OCI-LY3 (cell line): Measurements from ENCODE around the gene FUT2.
"Not testable (repeated sequence)": the region's sequence is repeated elsewhere in the genome, so short reads cannot be mapped to it uniquely, and the experiment has no call there.

Experiments used
- H2AFZ ChIP-seq: fragments of 200-600, 300-600 bp; shearing (Covaris generic); 2 replicates; pipeline ENCODE4 v1.6.0; 2014; ENCODE audit warnings: antibody characterized with exemption, low read depth, low read length
- H3K27ac ChIP-seq: fragments of 200-600, 300-600 bp; sonication (generic); 2 replicates; pipeline ENCODE4 v1.5.1; 2014; ENCODE audit warnings: mild to moderate bottlenecking, low read length, moderate library complexity, mixed read lengths
- H3K27me3 ChIP-seq: fragments of 200-600, 300-600 bp; sonication (generic); 2 replicates; pipeline ENCODE4 v1.6.1; 2014; ENCODE audit warnings: low read depth, low read length, mixed read lengths
- H3K36me3 ChIP-seq: fragments of 200-600, 300-600 bp; sonication (generic); replicated peaks from 2 replicates; pipeline ENCODE3; 2014; ENCODE audit warnings: low read depth, low read length, mixed read lengths
- H3K4me1 ChIP-seq: fragments of 300-600, 200-600 bp; sonication (generic); 2 replicates; pipeline ENCODE4 v1.6.1; 2014; ENCODE audit warnings: low read length, mixed read lengths
- H3K4me2 ChIP-seq: fragments of 200-600, 300-600 bp; sonication (generic); 2 replicates; pipeline ENCODE4 v1.6.1; 2014; ENCODE audit warnings: low read length, mixed read lengths
- H3K4me3 ChIP-seq: fragments of 300-600, 200-600 bp; sonication (generic); 2 replicates; pipeline ENCODE4 v1.5.1; 2014; ENCODE audit warnings: antibody characterized with exemption, mild to moderate bottlenecking, low read length, moderate library complexity
- H3K79me2 ChIP-seq: fragments of 300-600, 200-600 bp; shearing (Covaris generic); 2 replicates; pipeline ENCODE4 v1.6.1; 2014; ENCODE audit warnings: mild to moderate bottlenecking, low read length, mixed read lengths
- H3K9ac ChIP-seq: fragments of 300-600, 200-600 bp; shearing (Covaris generic); 2 replicates; pipeline ENCODE4 v1.6.0; 2014; ENCODE audit warnings: mild to moderate bottlenecking, low read length, moderate library complexity
- H3K9me3 ChIP-seq: fragments of 200-600, 300-600 bp; shearing (Covaris generic); 2 replicates; pipeline ENCODE4 v1.6.1; 2014; ENCODE audit warnings: low read length, mixed read lengths; ENCODE audit not compliant: insufficient read depth
- H4K20me1 ChIP-seq: fragments of 200-600, 300-600 bp; sonication (generic); 2 replicates; pipeline ENCODE4 v1.6.1; 2016; ENCODE audit warnings: low read length, mixed read lengths; ENCODE audit not compliant: insufficient read depth
- CTCF ChIP-seq: fragments of 200-600, 300-600 bp; sonication (generic); IDR thresholded peaks from 2 replicates; pipeline ENCODE4 v1.5.1; 2014; ENCODE audit warnings: antibody characterized with exemption, low read length, low read depth
- EZH2phosphoT487 ChIP-seq: fragments of 200-600 bp; shearing (Covaris generic); IDR thresholded peaks from 2 replicates; pipeline ENCODE4 v1.6.1; 2018; ENCODE audit warnings: antibody characterized with exemption, mixed run types, low read depth

The FUT2 gene

GRCh38 chr19:48650974-48651682 lies 44.6 kb upstream of the FUT2 start:
- no peak overlapping the region for H3K4me2 ChIP-seq

DNA sequence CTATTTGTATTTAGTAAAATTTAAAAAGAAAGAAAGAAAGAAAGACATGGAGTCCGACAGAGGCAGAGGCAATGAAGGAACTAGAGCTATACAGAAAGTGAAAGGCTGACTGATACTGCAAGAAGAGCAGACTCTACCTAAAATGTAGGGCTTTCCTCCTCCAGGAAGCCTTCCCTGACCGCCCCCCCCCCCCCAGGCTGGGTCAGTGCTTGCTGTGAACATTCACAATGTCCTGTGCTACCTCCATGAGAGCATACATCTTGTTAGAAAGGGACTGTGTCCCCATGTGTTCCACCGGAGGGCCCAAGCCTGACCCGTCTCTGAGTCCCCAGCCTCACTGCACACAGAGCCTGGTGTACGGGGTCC lies 44.1 kb upstream of the FUT2 start:
- Histone ChIP-seq H3K4me1 (peaks cover 5% of the 10 kb centered on the region; the same call in 1 of the 2 replicates), H3K4me3 (no peak overlapping the region), H3K36me3 (no peaks in the 10 kb centered on the region), H3K9me3 (no peaks in the 10 kb centered on the region), H3K27me3 (0 out of 2 replicates have a peak, but pooled peaks cover 4% of the 10 kb centered on the region), H3K9ac (no peak overlapping the region), H3K4me2 (no peak overlapping the region), H2AFZ (no peak overlapping the region), H3K27ac (no peak overlapping the region), H3K79me2 (no peaks in the 10 kb centered on the region), H4K20me1 (no peaks in the 10 kb centered on the region)
- no peak for TF ChIP-seq EZH2phosphoT487
- TF ChIP-seq CTCF = no peak

More at GRCh38 chr19:48650974-48651682, 44.6 kb upstream of the FUT2 start:
- no peaks in the 10 kb centered on the region for H3K9me3 ChIP-seq
- H4K20me1 ChIP-seq = no peaks in the 10 kb centered on the region
- H3K9ac ChIP-seq = no peak overlapping the region
- no peak overlapping the region for H2AFZ ChIP-seq
- no peak for TF ChIP-seq CTCF
- TF ChIP-seq EZH2phosphoT487 = no peak
- H3K4me1 ChIP-seq = peaks cover 5% of the 10 kb centered on the region; the same call in 1 of the 2 replicates
- no peaks in the 10 kb centered on the region for H3K79me2 ChIP-seq
- H3K4me3 ChIP-seq = no peak overlapping the region
- H3K27ac ChIP-seq = no peak overlapping the region
- H3K36me3 ChIP-seq = no peaks in the 10 kb centered on the region
- 0 out of 2 replicates have a peak, but pooled peaks cover 4% of the 10 kb centered on the region for H3K27me3 ChIP-seq

DNA sequence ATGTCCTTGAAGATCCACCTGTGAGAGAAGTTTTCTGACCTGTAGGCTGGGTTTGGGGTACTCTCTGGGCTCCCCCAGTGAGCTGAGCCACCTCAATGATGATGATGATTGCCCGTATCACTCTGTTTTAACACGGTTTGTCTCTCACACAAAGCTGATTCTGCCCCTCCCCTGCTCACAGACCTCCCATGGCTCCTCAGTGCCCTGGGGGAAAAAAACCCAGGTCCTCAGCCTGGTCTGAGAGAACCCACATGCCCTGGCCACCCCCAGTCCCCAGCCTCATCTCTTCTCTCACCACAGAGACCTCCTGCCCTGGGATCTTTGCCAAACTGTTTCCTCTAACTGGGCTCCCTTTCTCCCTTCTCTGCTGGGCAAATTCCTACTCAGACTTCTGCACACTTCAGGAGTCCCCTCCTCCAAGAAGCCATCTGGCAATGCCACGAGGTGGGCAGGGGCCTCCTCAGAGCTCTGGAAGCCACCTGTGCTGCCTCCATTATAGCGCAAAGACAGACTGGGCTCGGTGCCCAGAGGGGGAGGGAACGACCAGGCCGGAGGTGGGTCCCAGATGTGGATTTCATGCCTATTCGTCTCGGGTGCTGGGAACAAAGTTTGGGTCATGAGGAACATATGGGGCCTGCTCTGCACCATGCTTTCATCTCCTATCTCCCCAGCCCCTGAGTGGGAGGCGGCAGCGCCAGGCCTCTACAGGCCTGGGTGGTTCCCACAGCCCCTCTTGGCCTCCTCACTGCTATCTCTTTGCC lies 41.3 kb upstream of the FUT2 start:
- no peaks in the 10 kb centered on the region for H3K4me1 ChIP-seq
- no peaks in the 10 kb centered on the region for H3K36me3 ChIP-seq
- 0 out of 2 replicates have a peak, but pooled peaks cover 3% of the 10 kb centered on the region for H3K27me3 ChIP-seq
- no peaks in the 10 kb centered on the region for H3K9me3 ChIP-seq
- H3K27ac ChIP-seq = no peak overlapping the region
- H2AFZ ChIP-seq = no peak overlapping the region
- no peak for TF ChIP-seq CTCF
- TF ChIP-seq EZH2phosphoT487 = no peak
- no peaks in the 10 kb centered on the region for H4K20me1 ChIP-seq
- no peak overlapping the region for H3K4me3 ChIP-seq
- no peak overlapping the region for H3K4me2 ChIP-seq
- H3K9ac ChIP-seq = no peak overlapping the region
- H3K79me2 ChIP-seq = no peaks in the 10 kb centered on the region

GRCh38 chr19:48656840-48657474 lies 38.8 kb upstream of the FUT2 start:
- Histone ChIP-seq H4K20me1 (no peaks in the 10 kb centered on the region), H3K79me2 (no peaks in the 10 kb centered on the region), H3K9me3 (no peaks in the 10 kb centered on the region), H3K4me1 (peaks cover 9% of the 10 kb centered on the region), H3K4me2 (no peak overlapping the region), H3K36me3 (no peaks in the 10 kb centered on the region), H3K9ac (no peak overlapping the region), H3K27me3 (no peaks in the 10 kb centered on the region), H3K4me3 (no peak overlapping the region), H2AFZ (no peak overlapping the region), H3K27ac (no peak overlapping the region)
- TF ChIP-seq EZH2phosphoT487 = no peak
- TF ChIP-seq CTCF = no peak

DNA sequence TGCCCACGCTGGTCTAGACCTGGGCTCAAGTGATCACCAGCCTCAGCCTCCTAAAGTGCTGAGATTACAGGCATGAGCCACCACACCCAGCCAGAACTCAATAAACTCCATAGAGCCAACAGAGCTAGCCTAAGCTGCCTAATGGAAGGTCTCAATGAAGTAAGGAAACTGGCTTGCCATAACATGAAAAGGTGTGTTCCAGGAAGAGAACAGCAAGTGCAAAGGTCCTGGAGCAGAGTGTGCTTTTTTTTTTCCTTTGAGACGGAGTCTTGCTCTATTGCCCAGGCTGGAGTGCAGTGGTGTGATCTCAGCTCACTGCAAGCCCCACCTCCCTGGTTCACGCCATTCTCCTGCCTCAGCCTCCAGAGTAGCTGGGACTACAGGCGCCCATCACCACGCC lies 37.9 kb upstream of the FUT2 start:
- H3K4me3 ChIP-seq, H3K9me3 ChIP-seq, H3K79me2 ChIP-seq, H3K27me3 ChIP-seq, H4K20me1 ChIP-seq, H3K9ac ChIP-seq, H3K4me2 ChIP-seq, H2AFZ ChIP-seq, H3K4me1 ChIP-seq, H3K36me3 ChIP-seq, H3K27ac ChIP-seq: not testable (repeated sequence)
